GM19240 (cell line): ENCODE data around the gene BZW1.

Experiments
- DNase-seq: peaks from one replicate; pipeline ENCODE4 v3.0.0; 2011; ENCODE audit warnings: low spot score; ENCODE audit not compliant: insufficient read length

BZW1 gene

GRCh38 chr2:200811333-200812121 lies at the start of gene BZW1:
BZW1 (plus strand) TSS chr2:200811910; CDS start chr2:200813218, 1,308 bp downstream.
- peak; percentile 86 for DNase-seq

DNA sequence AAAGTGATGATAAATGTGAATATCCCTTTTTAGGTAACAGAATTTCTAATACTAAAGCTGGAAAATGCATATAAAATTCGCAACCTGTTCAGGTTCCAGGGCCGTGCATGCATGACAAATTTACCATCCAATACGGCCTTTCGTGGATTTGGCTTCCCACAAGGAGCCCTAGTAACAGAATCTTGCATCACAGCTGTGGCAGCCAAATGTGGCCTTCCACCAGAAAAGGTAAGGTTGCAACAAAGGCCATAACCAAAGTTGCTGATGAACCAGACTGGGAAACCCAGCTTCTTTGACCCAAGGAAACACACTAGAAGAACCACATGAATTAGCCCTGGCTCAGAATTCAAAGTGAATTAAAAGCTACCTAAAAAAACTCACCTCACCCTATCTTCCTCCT lies 49.6 kb upstream of the BZW1 start:
- no peak for DNase-seq

GRCh38 chr2:200763422-200763821 lies 48.3 kb upstream of the BZW1 start:
- DNase-seq, result no peak

- DNase-seq, result no peak
Measured at GRCh38 chr2:200765139-200765951, 46.4 kb upstream of the BZW1 start.

DNA sequence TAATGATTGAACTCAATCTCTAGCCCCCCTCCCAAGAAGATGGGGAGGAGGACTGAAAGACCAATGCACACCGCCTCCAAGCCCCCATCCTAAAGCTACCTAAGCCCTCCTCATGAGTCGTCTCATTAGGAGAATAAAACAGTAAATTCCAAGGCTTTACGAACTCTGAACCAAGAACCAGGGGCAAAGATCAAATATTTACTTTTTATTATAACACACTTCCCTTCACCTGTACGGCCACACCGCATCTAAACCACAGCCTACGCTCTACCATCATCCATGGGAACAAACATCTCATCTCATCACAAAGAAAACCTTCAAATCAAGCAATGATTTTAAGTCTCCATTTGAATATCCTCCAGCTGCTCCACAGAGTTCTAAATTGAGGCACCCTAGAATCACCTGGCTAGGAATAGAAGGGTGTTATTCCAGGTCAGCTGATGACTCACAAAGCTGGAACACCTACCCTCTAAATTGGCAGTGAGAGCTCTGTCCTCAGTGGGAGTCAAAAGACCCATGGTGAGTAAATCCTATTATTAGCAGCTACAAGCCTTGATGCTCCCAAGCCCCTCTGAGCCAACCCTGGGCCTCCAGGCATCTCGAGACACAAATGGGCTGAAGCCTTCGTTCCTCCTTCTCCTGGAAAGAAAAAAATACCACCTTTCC lies 45.6 kb upstream of the BZW1 start:
- no peak for DNase-seq

GRCh38 chr2:200767111-200767885 lies 44.4 kb upstream of the BZW1 start:
- DNase-seq, result no peak

GRCh38 chr2:200770847-200771246 lies 40.9 kb upstream of the BZW1 start:
- no peak for DNase-seq

- DNase-seq, result no peak
Measured at GRCh38 chr2:200772620-200773019, 39.1 kb upstream of the BZW1 start.

GRCh38 chr2:200773083-200773482 lies 38.6 kb upstream of the BZW1 start:
- DNase-seq, result no peak

DNA sequence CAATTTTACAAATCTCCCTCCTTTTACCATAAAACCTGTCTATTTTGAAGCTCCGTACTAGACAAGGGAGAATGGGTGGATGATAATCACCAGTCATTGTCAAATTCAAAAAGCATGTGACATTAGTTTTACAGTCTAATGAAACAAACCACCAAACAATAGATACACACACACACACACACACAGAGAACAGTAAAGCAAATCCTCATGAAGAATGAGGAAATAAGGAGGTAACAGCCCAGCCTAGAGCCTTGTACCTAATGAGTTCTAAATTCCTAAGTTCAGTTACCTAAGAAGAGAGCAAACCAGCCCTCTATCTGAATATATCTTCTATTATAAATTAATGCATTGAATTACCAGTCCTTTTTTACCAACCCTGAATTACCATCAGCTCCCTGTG lies 36.8 kb upstream of the BZW1 start:
- DNase-seq, result no peak

DNA sequence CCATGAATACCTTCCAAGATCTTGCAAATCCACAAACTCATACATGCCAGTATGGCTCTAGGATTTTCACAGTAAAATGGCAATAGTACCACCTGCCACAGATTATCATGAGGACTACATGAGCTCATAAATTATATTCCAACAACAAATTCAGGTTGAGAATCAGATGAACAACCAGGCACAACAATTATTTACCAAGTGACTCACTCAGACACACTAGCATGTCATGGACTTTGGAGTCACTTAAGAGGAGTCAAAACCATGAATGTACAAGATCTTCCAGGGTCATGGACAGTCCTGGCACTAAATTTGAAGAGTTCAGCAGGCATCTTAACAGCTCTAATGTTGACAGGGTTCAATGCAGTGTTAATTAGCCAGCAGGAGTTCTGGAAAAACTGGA lies 34.4 kb upstream of the BZW1 start:
- DNase-seq, result no peak

- no peak for DNase-seq
Measured at GRCh38 chr2:200778038-200778437, 33.7 kb upstream of the BZW1 start.

GRCh38 chr2:200779214-200779613 lies 32.5 kb upstream of the BZW1 start:
- DNase-seq, result no peak

DNA sequence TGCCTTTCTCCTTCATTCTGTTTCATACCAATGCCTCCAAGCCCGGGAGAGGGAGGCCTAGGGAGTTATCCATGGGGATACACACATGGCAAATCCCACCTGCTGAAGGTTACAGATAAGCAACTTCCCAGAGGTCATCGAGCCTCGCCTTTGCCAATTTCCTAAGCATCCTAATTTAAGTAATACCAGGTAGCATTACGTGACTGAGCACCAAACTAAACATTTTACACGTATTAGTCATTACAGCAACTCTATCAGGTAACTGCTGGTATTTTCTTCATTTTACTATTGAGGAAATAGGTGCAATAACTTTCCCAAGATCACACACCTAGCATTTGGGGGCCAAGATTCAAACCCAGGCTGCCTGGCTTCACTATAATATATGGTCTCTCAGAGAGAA lies 30.1 kb upstream of the BZW1 start:
- no peak for DNase-seq

- DNase-seq, result no peak
Measured at GRCh38 chr2:200782251-200782650, 29.5 kb upstream of the BZW1 start.

DNA sequence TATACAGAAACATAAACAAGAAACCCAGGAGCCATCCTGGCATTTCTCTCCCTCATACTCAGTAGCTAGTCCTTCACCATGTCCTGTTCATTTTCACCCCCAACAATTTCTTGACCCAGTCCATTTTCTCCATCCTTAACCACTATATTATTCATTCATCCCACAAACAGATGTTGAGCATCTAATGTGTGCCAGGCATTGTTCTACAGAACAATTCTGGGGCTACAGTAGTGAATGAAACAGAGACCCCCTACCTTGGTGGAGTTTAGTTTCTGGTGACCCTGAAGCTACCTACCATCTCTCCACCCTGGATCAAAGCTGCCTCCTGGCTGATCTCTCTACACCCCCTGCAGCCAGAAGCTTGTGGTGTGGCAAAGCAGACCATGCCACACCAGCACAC lies 27.5 kb upstream of the BZW1 start:
- DNase-seq, result no peak

DNA sequence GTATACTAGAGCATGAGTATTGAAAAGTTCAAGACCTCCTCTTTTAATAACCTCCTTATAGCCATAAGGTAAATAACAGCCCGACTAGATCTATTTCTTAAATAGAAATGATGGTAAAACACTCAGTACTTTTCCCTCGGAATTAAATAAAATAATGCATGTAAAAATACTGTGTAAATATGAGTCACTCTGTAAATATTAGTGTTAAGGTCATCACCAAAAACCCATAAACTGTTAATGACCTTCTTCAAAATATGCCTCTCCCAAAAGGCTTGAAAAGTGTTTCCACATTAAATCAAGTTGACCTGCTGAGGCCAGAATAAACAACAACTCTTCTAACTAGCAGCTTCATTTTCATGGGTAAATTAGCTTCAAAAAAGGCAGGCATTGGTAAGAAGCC lies 25.3 kb upstream of the BZW1 start:
- no peak for DNase-seq

DNA sequence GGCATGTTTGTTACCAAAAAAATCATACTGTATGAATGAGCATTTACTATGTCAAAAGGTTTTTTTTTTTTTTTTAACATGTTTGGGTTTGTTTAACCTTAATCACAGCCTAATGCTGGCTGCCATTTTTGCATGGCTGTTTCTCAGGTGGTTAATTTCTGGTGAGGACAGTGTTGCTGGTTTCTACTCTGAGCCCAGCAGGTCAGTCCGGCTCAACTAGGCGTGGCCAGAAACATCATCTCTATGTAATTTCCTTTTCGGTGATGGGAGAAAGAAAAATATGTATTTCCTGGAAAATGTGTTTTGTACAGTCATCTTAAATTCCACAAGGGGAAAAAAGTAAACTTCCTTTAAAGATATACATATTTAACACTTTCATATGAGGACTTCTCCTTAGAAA lies 24.9 kb upstream of the BZW1 start:
- DNase-seq, result no peak

- no peak for DNase-seq
Measured at GRCh38 chr2:200787351-200788120, 24.2 kb upstream of the BZW1 start.

GRCh38 chr2:200788121-200788718 lies 23.5 kb upstream of the BZW1 start:
- DNase-seq, result no peak
